Aorta (tissue), 5 donors: ENCODE results near the gene PRIMPOL. TPM values are rescaled to one million over a fixed set of nuclear protein-coding genes. Genes with fewer than 3 reads are reported as not detected.
"Not testable (repeated sequence)": the region's sequence is repeated elsewhere in the genome, so short reads cannot be mapped to it uniquely, and the experiment has no call there.

Experiments used
- ATAC-seq: fragments of 200-7000 bp; cut with Tn5 transposase; one replicate; pipeline ENCODE4 v1.9.1; 2022; ENCODE audit warnings: moderate library complexity; ENCODE audit not compliant: low FRiP score
- DNase-seq, 2 donors: peaks; one replicate each; pipeline ENCODE4 v3.0.0-alpha.2; 2020
- H3K27ac ChIP-seq, 2 donors: one replicate each; pipeline ENCODE4 v1.5.1; 2013; ENCODE audit warnings: low read length in 2 of 2, mild to moderate bottlenecking in 2 of 2, moderate library complexity in 2 of 2, control low read depth in 1 of 2, inconsistent platforms in 1 of 2, low read depth in 1 of 2
- H3K27me3 ChIP-seq, 2 donors: one replicate each; pipeline ENCODE4 v1.6.1; 2013; ENCODE audit warnings: control low read depth in 1 of 2, low read length in 1 of 2, mild to moderate bottlenecking in 1 of 2, moderate library complexity in 1 of 2; ENCODE audit not compliant: insufficient read depth in 2 of 2, control insufficient read depth in 1 of 2
- H3K36me3 ChIP-seq, 2 donors: one replicate each; pipeline ENCODE4 v1.6.1; 2013; ENCODE audit warnings: control low read depth in 1 of 2, low read length in 1 of 2, mild to moderate bottlenecking in 1 of 2; ENCODE audit not compliant: insufficient read depth in 2 of 2, control insufficient read depth in 1 of 2
- H3K4me1 ChIP-seq, 2 donors: one replicate each; pipeline ENCODE4 v1.6.1; 2013; ENCODE audit warnings: low read length in 2 of 2, control low read depth in 1 of 2, mild to moderate bottlenecking in 1 of 2, moderate library complexity in 1 of 2; ENCODE audit not compliant: insufficient read depth in 2 of 2, control insufficient read depth in 1 of 2
- H3K4me3 ChIP-seq, 2 donors: one replicate each; pipeline ENCODE4 v1.5.1; 2013; ENCODE audit warnings: low read length in 2 of 2, control low read depth in 1 of 2, mild to moderate bottlenecking in 1 of 2
- H3K9me3 ChIP-seq: one replicate; pipeline ENCODE4 v1.6.1; 2013; ENCODE audit warnings: mild to moderate bottlenecking, low read length; ENCODE audit not compliant: control insufficient read depth
- WGBS, 2 donors: extraction: QIAGEN DNeasy Blood & Tissue Kit; methylation state at CpG; one replicate each; pipeline ENCODE4 v1.1.7; 2013; 5-methylcytosine and 5-hydroxymethylcytosine counted together
- intact Hi-C, 2 donors: fragments of 100-400 bp; cut with DNase I; formaldehyde crosslinking; loops; one replicate each; pipeline versions ENCODE4 v1.14.2 to v1.15.0; 2022
- polyA plus RNA-seq, 2 donors: library from polyadenylated mRNA; stranded (reverse); fragments of 200-250 nt; gene quantifications; one replicate each; pipeline ENCODE4 v1.2.3, GENCODE V29; 2013
- total RNA-seq, 2 donors: library from RNA; stranded (reverse); fragmentation: NEBNext Ultra II Directional; extraction: Animal tissue kit (Norgen Biotek cat#: 25700); gene quantifications; one replicate each; pipeline ENCODE4 v1.2.1, GENCODE V29; 2021
- donor health status: healthy with polysubstance abuse.
- donor health status: Bipolar disorder and iron deficiency.
- donor health status: DM: no; HTN: no; CAD: no.
- donor health status: DM: no; HTN: no; CAD: no.
- donor health status: DM: yes; HTN: yes; CAD: no.

The PRIMPOL gene
- total and polyA plus RNA-seq, 4 donors = 16.0 to 33.7 (median 27.9) TPM

DNA sequence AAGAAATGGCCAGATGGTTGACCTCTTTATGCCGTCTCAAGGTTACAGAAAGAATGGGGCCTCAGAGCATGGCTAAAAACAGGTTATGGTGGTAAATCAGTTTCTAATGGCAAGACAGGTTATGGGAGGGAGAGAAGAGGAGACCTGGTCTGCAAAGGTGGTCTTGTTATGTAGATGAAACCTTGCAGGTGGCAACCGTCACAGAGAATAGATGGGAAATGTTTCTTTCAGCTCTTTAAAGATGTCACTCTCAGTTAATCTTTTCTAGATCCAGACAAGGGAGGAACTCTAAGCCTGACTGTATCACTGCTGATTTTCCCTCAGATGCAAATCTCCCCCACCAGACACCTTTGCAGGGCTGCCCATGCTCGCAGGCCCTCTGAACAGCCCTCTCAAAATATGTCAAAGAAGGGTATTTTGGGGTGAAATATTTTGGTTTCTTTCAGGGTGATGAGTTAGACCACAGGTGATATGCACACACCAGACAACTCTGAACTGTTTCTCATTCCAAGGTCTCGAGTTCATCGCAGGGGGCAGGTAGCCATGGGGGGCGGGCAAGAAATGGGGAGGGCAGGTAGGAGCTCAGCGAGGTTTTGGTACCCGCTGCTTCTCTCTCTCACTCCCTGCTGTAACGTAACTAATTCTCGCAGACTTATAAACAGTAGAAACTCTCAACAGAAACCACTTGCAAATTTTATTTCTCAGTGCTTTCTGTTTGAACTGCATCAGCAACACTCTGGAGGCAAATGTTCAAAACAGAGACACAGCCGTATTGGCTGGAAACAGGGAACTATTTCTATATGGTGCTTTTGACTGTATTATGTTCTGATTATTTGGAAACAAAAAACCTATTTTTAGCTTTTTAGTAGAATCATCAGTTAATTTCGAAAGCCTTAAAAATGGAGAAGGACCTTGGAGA lies 32.6 kb upstream of the PRIMPOL start:
- H3K36me3 ChIP-seq = no peaks in the 10 kb centered on the region
- ATAC-seq = no peak
- no peaks in the 10 kb centered on the region for H3K27me3 ChIP-seq
- H3K4me3 ChIP-seq = no peak overlapping the region
- no peak overlapping the region for H3K27ac ChIP-seq
- no peaks in the 10 kb centered on the region for H3K4me1 ChIP-seq
- no peaks in the 10 kb centered on the region for H3K9me3 ChIP-seq
- DNase-seq = no peak
- 83 to 85% methylated on average over 12 of the region's 12 CpGs for WGBS, 2 donors
- intact Hi-C loops = no loop called here

- DNase-seq = peak in 1 of 2 donors; percentile 51
- 92 to 93% methylated on average over 9 of the region's 9 CpGs for WGBS, 2 donors
- H3K4me1 ChIP-seq = no peaks in the 10 kb centered on the region
- no peaks in the 10 kb centered on the region for H3K27me3 ChIP-seq
- no peak overlapping the region for H3K4me3 ChIP-seq
- ATAC-seq = no peak
- H3K9me3 ChIP-seq = no peaks in the 10 kb centered on the region
- no peak overlapping the region for H3K27ac ChIP-seq
- H3K36me3 ChIP-seq = no peaks in the 10 kb centered on the region
- intact Hi-C loops = no loop called here
Observed at GRCh38 chr4:184617600-184618196, 31.8 kb upstream of the PRIMPOL start.

DNA sequence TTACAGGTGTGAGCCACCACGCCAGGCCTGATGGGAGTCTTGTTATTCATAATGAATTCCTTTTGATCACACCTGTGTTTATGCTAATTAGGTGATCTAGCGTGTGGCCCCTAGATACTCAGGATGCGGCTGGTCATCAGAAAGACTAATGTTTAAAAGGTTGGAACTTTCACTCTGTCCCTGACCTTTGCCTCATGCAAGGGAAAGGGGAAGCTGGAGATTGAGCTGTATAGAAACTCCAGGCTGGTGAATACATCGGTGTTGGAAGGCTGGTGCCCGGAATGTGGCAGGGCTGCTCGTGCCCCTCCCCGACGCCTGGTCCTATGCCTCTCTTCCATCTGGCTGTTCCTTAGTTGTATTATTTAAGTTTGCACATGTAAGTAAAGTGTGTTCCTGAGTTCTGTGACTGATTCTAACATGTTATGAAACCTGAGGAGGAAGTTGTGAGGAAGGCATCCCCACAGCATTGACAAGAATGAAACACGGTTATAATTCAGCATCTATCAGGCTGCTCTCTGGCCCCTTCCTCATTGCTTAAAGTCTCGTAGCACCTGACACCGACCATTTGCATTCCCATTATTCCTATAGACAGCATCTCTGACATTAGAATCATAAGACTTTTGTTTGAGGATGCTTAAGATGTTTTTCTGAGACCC lies 29.2 kb upstream of the PRIMPOL start:
- H3K9me3 ChIP-seq = no peaks in the 10 kb centered on the region
- H3K36me3 ChIP-seq = no peaks in the 10 kb centered on the region
- no peaks in the 10 kb centered on the region for H3K27me3 ChIP-seq
- 90 to 93% methylated on average over 11 of the region's 11 CpGs for WGBS, 2 donors
- H3K27ac ChIP-seq = no peak overlapping the region
- no peaks in the 10 kb centered on the region for H3K4me1 ChIP-seq
- DNase-seq = no peak
- ATAC-seq = no peak
- H3K4me3 ChIP-seq = no peak overlapping the region
- intact Hi-C loops = no loop called here

- Histone ChIP-seq H3K27me3 (no peaks in the 10 kb centered on the region), H3K4me1 (no peaks in the 10 kb centered on the region), H3K4me3 (no peak overlapping the region), H3K27ac (no peak overlapping the region), H3K9me3 (no peaks in the 10 kb centered on the region), H3K36me3 (peaks cover 0 to 3% of the 10 kb centered on the region in 2 donors)
- DNase-seq (no peak), ATAC-seq (no peak)
- intact Hi-C loops = no loop called here
- 71% methylated on average over 3 of the region's 3 CpGs for WGBS, 2 donors
Observed at GRCh38 chr4:184621518-184621917, 28.0 kb upstream of the PRIMPOL start.

DNA sequence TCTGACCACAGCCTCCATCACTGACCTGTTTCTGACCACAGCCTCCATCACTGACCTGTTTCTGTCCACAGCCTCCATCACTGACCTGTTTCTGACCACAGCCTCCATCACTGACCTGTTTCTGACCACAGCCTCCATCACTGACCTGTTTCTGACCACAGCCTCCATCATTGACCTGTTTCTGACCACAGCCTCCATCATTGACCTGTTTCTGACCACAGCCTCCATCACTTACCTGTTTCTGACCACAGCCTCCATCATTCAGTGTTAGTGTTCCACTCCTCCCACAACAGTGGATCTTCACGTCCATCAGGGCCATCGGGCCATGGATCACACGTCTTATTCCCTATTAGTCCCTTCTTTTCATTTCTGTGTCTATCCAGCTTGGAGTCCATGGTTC lies 25.0 kb upstream of the PRIMPOL start:
- ATAC-seq, H3K9me3 ChIP-seq, H3K36me3 ChIP-seq, intact Hi-C loops, H3K27me3 ChIP-seq, H3K27ac ChIP-seq, H3K4me3 ChIP-seq, DNase-seq, H3K4me1 ChIP-seq: not testable (repeated sequence)
- 96 to 98% methylated on average over 3 of the region's 3 CpGs for WGBS, 2 donors

- intact Hi-C loops = no loop called here
- Histone ChIP-seq H3K27me3 (no peaks in the 10 kb centered on the region), H3K9me3 (no peaks in the 10 kb centered on the region), H3K36me3 (peaks cover 7% of the 10 kb centered on the region in 2 donors), H3K4me3 (no peak overlapping the region), H3K4me1 (no peaks in the 10 kb centered on the region), H3K27ac (no peak overlapping the region)
- 92 to 96% methylated on average over 7 of the region's 7 CpGs for WGBS, 2 donors
- DNase-seq (no peak), ATAC-seq (no peak)
Observed at GRCh38 chr4:184624972-184625554, 24.5 kb upstream of the PRIMPOL start.

- H3K4me3 ChIP-seq, H3K27me3 ChIP-seq, H3K4me1 ChIP-seq, DNase-seq, H3K36me3 ChIP-seq, H3K27ac ChIP-seq, H3K9me3 ChIP-seq, intact Hi-C loops, ATAC-seq: not testable (repeated sequence)
- WGBS, 2 donors = 81 to 86% methylated on average over 11 of the region's 11 CpGs
Observed at GRCh38 chr4:184625783-184626596, 23.5 kb upstream of the PRIMPOL start.

- Histone ChIP-seq H3K27ac (no peak overlapping the region), H3K9me3 (no peaks in the 10 kb centered on the region), H3K4me3 (no peak overlapping the region), H3K4me1 (no peaks in the 10 kb centered on the region), H3K27me3 (no peaks in the 10 kb centered on the region), H3K36me3 (peaks cover 7 to 10% of the 10 kb centered on the region in 2 donors)
- WGBS, 2 donors = 95 to 97% methylated on average over 4 of the region's 4 CpGs
- no peak for ATAC-seq
- no peak for DNase-seq
- intact Hi-C loops = no loop called here
Observed at GRCh38 chr4:184628103-184628502, 21.4 kb upstream of the PRIMPOL start.
